Measurements from ENCODE around the gene HPCAL1.

Gene HPCAL1

DNA sequence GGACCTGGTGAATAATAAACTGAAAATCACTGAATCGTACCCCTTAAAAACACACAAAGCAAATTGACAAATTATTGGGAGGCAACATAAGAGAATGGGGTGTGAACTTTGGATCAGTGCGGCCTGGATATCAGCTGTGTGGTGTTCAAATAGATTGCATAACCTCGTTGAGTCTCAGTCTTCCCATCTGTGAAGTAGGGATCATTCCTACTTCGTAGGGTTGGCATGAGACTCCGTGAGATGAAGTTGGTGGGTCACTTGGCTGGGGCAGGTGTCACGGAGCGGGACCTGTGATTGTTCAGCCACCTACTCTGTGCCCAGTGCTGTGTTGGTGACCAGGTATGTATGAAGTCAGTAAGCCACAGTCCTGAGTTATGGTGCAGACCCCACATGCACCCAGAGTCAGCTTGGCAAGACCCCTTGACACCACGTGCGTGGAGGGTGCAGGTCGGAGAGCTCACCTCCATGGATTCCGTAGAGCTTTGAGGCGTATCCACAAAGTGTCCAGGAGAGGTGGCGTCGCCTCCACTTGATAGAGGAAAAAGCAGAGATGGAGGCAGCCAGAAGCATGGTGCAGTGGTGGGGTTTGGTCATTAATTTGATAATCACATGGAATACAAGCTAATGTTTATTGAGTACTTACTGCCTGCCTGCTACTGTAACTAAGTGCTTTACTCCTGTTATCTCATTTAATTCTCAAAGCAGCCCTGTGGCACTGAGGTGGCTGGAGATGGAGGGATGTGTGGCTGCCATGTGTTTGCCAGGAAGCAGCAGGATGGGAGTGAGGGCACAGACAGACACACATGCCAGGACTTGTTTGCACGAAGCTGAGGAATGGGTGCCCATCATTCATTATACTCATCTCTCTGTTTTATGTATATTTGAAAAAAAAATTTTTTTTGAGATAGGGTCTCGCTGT lies 35.8 kb downstream of the HPCAL1 start:
- POLR2A ChIA-PET = no interaction called here
- no peak for DNase-seq (ENCODE audit: extremely low spot score)
- CTCF ChIA-PET = interaction anchor here (0.9 to 1.2 kb wide), 2 partner anchors 101 to 525 kb away, joined by 3 read pairs; no protein-coding TSS in a partner anchor
- TF ChIP-seq, protein P1, sequence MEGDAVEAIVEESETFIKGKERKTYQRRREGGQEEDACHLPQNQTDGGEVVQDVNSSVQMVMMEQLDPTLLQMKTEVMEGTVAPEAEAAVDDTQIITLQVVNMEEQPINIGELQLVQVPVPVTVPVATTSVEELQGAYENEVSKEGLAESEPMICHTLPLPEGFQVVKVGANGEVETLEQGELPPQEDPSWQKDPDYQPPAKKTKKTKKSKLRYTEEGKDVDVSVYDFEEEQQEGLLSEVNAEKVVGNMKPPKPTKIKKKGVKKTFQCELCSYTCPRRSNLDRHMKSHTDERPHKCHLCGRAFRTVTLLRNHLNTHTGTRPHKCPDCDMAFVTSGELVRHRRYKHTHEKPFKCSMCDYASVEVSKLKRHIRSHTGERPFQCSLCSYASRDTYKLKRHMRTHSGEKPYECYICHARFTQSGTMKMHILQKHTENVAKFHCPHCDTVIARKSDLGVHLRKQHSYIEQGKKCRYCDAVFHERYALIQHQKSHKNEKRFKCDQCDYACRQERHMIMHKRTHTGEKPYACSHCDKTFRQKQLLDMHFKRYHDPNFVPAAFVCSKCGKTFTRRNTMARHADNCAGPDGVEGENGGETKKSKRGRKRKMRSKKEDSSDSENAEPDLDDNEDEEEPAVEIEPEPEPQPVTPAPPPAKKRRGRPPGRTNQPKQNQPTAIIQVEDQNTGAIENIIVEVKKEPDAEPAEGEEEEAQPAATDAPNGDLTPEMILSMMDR (IDR thresholded peaks at IDR 0.05; ENCODE audit: control extremely low read depth, extremely low read depth, low read depth, missing control alignments) = no peak

DNA sequence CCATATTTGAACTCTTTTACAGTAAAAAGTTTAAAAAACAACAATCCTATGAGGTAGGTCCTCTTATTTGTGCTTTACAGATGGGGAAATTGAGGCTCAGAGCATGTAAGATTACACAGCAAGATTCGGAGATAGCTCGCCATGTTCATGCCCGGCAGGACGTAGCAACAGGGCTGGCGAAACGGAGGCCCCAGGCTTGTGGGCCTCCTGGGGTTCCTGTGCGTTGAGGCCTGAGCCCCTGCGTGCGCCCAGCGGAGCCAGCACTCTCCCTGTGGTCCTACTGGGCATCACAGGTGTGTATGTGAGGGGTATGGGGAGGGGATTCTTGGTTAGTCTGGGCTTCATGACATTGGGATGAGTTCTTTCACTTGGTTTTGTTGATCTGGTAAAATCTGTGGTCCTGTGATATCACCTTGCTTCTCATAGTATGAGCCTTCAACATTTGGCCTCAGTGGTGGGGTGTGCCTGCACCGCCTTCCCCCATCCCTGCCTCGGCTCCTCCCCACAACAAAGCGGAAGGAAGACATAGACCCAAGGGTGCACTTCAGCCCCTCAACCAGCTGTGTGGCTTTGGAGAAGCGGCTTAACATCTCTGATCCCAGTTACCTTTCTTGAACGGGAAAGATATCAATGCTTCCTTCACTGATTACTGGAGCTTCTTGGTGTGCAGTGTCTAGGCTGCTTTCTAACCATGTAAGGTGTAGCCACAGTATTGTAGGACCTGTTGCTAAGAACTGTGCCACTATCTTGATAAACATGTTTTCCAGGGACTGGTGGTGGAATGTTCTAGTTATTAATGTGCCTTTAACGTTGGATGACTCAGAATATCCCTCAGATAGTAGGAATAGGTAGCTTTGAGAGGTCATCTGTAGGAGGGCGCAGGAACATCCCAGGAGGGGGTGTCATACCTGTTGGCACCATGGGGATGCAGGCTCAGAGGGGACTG lies 37.2 kb downstream of the HPCAL1 start:
- POLR2A ChIA-PET = interaction anchor here (0.7 kb wide), 1 partner anchor 38 kb away, joined by 3 read pairs; no protein-coding TSS in a partner anchor
- DNase-seq (ENCODE audit: extremely low spot score) = no peak
- TF ChIP-seq, protein P1 (IDR thresholded peaks at IDR 0.05; ENCODE audit: control extremely low read depth, extremely low read depth, low read depth, missing control alignments) = no peak
- CTCF ChIA-PET = interaction anchor here (1.2 to 1.6 kb wide), 2 partner anchors 243 to 527 kb away, joined by 3 read pairs; no protein-coding TSS in a partner anchor

DNA sequence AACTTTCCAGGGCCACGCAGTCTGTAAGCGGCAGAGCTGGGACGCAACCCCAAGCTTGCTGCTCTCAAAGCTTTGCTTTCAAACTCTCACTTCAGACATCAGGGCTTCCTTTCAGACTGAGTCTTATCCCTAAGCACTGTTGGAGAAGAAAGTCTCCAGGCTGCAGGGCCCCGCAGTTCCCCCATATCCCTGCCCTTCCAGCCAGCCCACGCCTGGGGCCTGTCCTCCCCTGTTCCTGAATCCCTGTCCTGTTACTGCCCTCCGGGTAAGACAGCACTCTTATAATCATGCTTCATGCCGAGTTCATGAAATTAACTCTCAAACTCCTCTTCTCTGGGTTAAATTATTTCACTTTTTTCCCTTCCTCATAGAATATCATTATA lies 37.9 kb downstream of the HPCAL1 start:
- TF ChIP-seq, protein P1 (IDR thresholded peaks at IDR 0.05; ENCODE audit: control extremely low read depth, extremely low read depth, low read depth, missing control alignments) = no peak
- CTCF ChIA-PET = interaction anchor here (1.6 kb wide), 1 partner anchor 243 kb away, joined by 3 read pairs; no protein-coding TSS in a partner anchor
- POLR2A ChIA-PET = no interaction called here
- no peak for DNase-seq (ENCODE audit: extremely low spot score)

DNA sequence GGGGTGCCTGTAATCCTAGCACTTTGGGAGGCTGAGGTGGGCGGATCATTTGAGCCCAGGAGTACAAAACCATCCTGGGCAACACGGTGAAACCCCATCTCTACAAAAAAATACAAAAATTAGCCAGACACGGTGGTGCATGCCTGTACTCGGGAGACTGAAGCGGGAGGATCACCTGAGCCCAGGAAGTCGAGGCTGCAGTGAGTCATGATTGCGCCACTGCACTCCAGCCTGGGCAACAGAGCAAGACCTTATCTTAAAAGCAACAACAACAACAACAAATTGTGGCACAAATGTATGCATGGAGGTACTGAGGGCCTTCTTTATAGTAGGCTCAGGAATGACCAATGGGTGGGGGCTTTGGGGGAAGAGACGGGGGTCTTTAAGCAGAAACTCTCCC lies 38.5 kb downstream of the HPCAL1 start:
- CTCF ChIA-PET = interaction anchor here (0.7 to 1.6 kb wide), 2 partner anchors 217 to 244 kb away, joined by 3 read pairs; no protein-coding TSS in a partner anchor
- TF ChIP-seq, protein P1 (IDR thresholded peaks at IDR 0.05; ENCODE audit: control extremely low read depth, extremely low read depth, low read depth, missing control alignments) = no peak
- POLR2A ChIA-PET = no interaction called here
- DNase-seq (ENCODE audit: extremely low spot score) = no peak

DNA sequence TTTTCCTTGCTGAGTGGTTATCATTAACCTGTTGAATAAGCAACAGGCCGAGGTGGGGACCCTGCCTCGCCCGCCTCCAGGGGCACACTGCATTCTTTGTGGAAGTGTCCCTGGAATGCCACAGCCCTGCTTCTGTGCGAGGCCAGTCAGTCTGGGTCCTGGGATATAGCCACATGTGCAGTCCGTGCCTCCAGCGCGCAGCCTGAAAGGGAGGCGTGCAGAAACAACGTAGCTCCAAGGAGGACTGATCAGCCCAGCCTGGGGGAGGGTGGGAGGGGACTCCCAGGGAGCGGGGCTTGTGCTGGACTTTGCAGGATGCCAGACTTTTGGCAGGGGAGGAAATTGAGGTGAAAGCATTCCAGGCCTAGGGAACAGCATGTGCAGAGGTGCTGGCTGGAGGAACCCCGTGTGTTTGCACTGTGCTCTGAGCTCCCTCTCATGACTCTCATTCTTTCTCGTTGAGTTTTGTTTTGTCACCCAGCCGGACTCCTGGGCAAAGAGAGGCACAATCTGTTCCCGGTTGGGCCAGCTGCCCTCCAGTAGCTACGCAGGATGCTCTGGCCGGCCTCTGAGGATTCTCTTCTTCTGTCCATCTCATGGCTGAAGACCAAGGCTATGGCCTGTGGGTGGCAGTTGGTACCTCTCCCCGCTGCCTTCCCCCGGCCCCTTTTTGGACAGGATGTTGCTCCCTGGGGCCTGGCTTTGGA lies 39.7 kb downstream of the HPCAL1 start:
- CTCF ChIA-PET = interaction anchor here (0.7 kb wide), 1 partner anchor 218 kb away, joined by 3 read pairs; no protein-coding TSS in a partner anchor
- no peak for DNase-seq (ENCODE audit: extremely low spot score)
- TF ChIP-seq, protein P1 (IDR thresholded peaks at IDR 0.05; ENCODE audit: control extremely low read depth, extremely low read depth, low read depth, missing control alignments) = no peak
- POLR2A ChIA-PET = no interaction called here

All from GM10248 (cell line).